ES-I3 (cell line): ENCODE data around the gene PKN2.

Experiments used
- H3K36me3 ChIP-seq: 2 replicates; pipeline ENCODE4 v1.6.1; 2013; ENCODE audit warnings: mild to moderate bottlenecking, low read length, control low read depth, moderate library complexity; ENCODE audit not compliant: insufficient read depth
- H3K4me1 ChIP-seq: 2 replicates; pipeline ENCODE4 v1.6.1; 2013; ENCODE audit warnings: mild to moderate bottlenecking, control low read depth, low read length; ENCODE audit not compliant: insufficient read depth
- H3K9ac ChIP-seq: 2 replicates; pipeline ENCODE4 v1.6.1; 2013; ENCODE audit warnings: low read depth, mild to moderate bottlenecking, low read length, moderate library complexity
- H3K9me3 ChIP-seq: 2 replicates; pipeline ENCODE4 v1.6.1; 2013; ENCODE audit warnings: mild to moderate bottlenecking, low read length, moderate library complexity; ENCODE audit not compliant: control insufficient read depth, insufficient read depth

Gene PKN2

DNA sequence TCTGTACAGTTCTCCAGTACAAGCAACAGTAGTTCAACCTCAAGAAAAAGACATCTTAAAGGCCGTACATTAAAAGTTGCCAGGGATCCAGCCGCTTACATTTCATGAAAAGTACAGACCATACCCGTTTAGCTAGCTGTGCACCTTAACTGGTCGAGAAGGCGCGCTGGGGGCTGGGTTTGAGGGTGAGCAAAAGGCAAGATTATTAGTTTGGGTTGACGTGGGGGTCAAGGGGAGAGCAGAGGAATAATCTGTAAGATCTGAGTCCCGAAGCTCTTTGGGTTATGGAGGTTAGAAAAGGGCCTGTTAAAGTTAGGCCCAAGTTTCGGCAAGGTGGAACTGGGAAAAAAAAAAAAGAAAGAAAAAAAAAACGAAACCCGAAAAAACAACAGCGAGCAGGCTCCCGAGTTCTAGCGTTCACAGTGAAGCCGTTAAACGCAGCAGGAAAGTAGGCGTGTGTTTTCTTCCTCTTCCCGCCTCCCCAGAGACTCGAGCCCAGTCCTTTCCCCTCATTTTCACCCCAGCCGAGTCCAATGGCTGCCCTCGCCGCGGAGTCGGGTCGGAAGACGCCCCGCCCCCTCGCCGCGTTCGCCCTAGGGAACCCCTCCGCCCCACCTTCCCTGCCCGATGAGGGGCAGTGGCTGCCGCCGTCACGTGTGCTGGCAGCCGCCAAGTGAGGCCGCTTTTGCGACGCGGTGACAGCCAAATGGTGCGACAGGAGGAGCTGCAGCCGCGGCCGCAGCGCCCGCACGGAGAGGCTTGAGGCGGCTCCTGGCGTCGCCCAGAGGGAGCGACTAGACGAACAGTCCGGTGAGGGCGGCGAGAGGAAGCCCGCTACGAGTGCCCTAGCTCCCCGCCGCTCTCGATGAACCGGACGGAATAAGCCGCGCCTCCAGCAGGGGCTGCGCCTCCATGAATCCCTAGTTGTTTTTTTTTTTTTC lies at the start of gene PKN2:
PKN2 (plus strand) TSS at position 733 of the 941 bp plus-strand sequence. CDS start 308 bp downstream, outside the sequence.
- Histone ChIP-seq H3K9me3 (no peaks in the 10 kb centered on the region), H3K9ac (peak within 1 kb of the TSS; percentile 83), H3K4me1 (no peaks in the 10 kb centered on the region; the same call in none of the 2 replicates), H3K36me3 (no peaks in the 10 kb centered on the region)

GRCh38 chr1:88634538-88634937 lies 49.5 kb upstream of the PKN2 start:
- no peaks in the 10 kb centered on the region for H3K36me3 ChIP-seq

DNA sequence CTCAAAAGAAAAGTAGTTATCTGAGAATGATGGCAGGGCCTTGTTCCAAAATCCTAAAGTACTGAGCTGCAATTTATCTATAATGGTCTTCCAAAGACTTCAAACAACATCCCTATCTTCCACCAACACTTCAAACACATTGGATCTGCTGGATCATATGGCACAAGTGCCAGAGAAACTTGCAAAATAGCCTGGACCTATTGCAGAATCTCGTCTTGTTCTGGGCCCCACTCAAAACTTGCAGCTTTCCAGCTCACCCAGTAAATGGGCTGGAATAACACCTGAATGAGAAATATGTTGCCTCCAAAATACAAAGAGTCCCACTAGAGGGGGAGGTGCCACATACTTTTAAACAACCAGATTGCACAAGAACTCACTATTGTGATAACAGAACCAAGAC lies 44.0 kb upstream of the PKN2 start:
- Histone ChIP-seq H3K9ac (no peak overlapping the region), H3K36me3 (no peaks in the 10 kb centered on the region), H3K9me3 (no peaks in the 10 kb centered on the region; the same call in 1 of the 2 replicates), H3K4me1 (no peaks in the 10 kb centered on the region)

More at GRCh38 chr1:88634538-88634937, 49.5 kb upstream of the PKN2 start:
- no peak overlapping the region for H3K9ac ChIP-seq
- no peaks in the 10 kb centered on the region for H3K4me1 ChIP-seq
- no peaks in the 10 kb centered on the region for H3K9me3 ChIP-seq

- H3K4me1 ChIP-seq: peaks cover 24% of the 10 kb centered on the region
- H3K36me3 ChIP-seq: no peaks in the 10 kb centered on the region
- no peaks in the 10 kb centered on the region for H3K9me3 ChIP-seq
- H3K9ac ChIP-seq: no peak overlapping the region
These were observed 38.2 kb upstream of the PKN2 start for GRCh38 chr1:88645886-88646285.

DNA sequence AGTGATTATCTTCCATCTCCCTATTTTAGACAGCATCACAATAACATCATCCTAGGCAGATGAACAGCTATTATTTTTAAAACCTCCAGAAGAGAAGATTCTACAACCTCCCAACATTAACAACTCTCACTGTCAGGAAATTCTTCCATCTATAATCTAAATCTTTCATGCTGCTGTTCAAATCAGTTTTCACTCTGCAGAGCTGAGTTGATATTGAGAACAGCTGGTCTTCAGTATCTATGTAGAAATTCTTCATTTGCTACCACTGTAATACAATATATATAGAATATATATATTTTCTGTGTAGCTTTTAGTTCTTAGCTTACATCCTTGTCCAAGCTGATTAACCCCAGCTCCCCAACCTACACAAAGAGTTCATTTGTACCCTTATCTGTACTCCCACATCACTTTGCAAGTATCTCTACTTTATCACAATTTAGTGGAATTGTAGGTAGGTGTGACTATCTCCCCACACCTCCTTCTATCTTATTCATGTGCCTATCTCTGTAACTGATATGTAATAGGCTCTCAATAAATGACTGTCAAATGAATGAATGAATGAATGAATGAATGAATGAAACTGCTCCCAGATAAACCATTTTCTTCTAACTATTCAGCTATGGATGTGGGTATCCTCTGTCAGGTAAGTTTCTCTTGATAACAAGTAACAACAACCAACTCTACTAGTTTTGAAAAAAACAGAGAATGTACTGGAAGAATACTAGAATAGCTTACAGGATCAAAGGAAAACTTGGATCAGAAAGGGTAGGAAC lies 37.4 kb upstream of the PKN2 start:
- H3K9me3 ChIP-seq: no peaks in the 10 kb centered on the region
- H3K9ac ChIP-seq: no peak overlapping the region
- no peaks in the 10 kb centered on the region for H3K36me3 ChIP-seq
- peaks cover 24% of the 10 kb centered on the region for H3K4me1 ChIP-seq

DNA sequence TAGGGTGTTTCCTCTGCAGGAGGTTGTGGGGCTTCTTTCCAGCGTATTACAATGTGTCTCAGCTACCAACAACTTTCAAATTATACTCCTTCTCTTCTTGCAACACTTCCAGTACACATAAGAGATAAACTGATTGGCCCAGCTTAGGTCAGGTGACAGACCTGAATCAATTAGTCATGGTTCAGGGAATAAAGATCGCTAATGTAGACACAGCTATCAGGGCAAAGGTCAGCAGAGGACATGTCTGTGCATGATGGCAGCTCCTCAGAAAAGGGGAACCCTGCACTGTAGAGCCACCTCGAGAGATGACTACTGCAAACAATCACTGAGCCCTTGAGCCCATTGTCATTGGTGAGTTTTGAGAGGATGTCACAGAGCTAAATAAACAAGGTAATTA lies 36.8 kb upstream of the PKN2 start:
- H3K36me3 ChIP-seq: no peaks in the 10 kb centered on the region
- H3K9ac ChIP-seq: no peak overlapping the region
- H3K4me1 ChIP-seq: peaks cover 24% of the 10 kb centered on the region
- H3K9me3 ChIP-seq: no peaks in the 10 kb centered on the region

DNA sequence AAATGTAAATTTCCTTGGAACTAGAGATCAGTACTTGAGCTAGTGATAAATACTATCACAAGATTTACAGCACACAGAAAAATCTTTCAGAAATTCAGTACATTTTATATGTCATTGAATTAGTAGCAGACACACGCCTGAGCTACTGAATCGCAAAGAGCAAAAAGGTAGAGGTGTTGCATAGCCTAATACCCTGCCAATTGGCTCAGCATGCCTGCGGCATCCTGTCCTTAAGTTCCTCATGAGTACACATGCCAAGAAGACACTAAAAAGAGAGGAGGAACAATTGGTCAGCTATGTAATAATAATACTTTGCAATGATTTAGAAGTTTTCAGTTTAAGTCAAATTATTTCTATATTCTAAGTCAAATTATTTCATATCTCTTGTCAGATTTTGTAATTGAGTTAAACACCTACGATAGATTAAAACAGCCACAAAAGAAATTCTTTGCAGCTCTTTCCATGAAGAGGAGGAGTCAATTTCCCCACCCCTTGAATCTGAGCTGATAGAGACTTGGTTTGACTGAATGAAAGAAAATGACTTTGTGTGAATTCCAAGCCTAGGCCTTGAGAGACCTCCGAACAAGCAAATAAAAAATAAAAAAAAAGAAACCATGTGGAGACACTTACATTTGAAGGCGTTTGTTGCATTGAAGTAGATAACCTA lies 36.2 kb upstream of the PKN2 start:
- H3K9ac ChIP-seq: no peak overlapping the region
- no peaks in the 10 kb centered on the region for H3K36me3 ChIP-seq

GRCh38 chr1:88648706-88649105 lies 35.4 kb upstream of the PKN2 start:
- no peaks in the 10 kb centered on the region for H3K9me3 ChIP-seq
- peaks cover 24% of the 10 kb centered on the region for H3K4me1 ChIP-seq
- no peaks in the 10 kb centered on the region for H3K36me3 ChIP-seq
- H3K9ac ChIP-seq: no peak overlapping the region

More for the DNA sequence above, 36.2 kb upstream of the PKN2 start:
- Histone ChIP-seq H3K9me3 (no peaks in the 10 kb centered on the region), H3K4me1 (peaks cover 24% of the 10 kb centered on the region)

- H3K36me3 ChIP-seq: no peaks in the 10 kb centered on the region
- no peak overlapping the region for H3K9ac ChIP-seq
- H3K9me3 ChIP-seq: no peaks in the 10 kb centered on the region
- H3K4me1 ChIP-seq: peaks cover 24% of the 10 kb centered on the region
These were observed 34.1 kb upstream of the PKN2 start for GRCh38 chr1:88649932-88650331.

- Histone ChIP-seq H3K9ac (no peak overlapping the region), H3K4me1 (peaks cover 24% of the 10 kb centered on the region), H3K9me3 (no peaks in the 10 kb centered on the region), H3K36me3 (no peaks in the 10 kb centered on the region)
These were observed 33.2 kb upstream of the PKN2 start for GRCh38 chr1:88650676-88651418.

DNA sequence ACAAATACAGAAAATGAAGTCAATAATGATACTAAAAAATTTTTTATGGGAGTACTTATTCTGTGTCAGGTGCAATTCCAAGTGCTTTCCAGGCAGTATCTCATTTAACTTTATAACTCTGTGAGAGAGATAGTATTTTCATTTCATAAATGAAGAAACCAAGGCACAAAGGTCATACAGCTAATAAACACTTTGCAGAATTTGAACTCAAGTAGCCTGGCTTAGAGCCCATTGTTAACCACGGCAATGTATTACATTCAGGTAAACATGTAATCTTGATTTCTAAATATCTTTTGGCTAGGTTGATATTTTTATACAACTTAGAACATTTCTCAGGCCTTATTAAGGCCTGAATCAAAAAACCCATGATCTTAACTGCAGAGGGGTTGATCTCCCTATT lies 28.9 kb upstream of the PKN2 start:
- H3K36me3 ChIP-seq: no peaks in the 10 kb centered on the region
- no peaks in the 10 kb centered on the region for H3K9me3 ChIP-seq
- no peaks in the 10 kb centered on the region for H3K4me1 ChIP-seq
- no peak overlapping the region for H3K9ac ChIP-seq

- no peaks in the 10 kb centered on the region for H3K9me3 ChIP-seq
These were observed 28.3 kb upstream of the PKN2 start for GRCh38 chr1:88655685-88656299.

GRCh38 chr1:88658419-88658818 lies 25.7 kb upstream of the PKN2 start:
- H3K36me3 ChIP-seq: no peaks in the 10 kb centered on the region
- no peaks in the 10 kb centered on the region for H3K9me3 ChIP-seq
- H3K9ac ChIP-seq: no peak overlapping the region
- H3K4me1 ChIP-seq: peaks cover 3% of the 10 kb centered on the region; the same call in 1 of the 2 replicates

More at GRCh38 chr1:88655685-88656299, 28.3 kb upstream of the PKN2 start:
- H3K9ac ChIP-seq: no peak overlapping the region
- H3K36me3 ChIP-seq: no peaks in the 10 kb centered on the region
- no peaks in the 10 kb centered on the region for H3K4me1 ChIP-seq
